Urinary bladder (tissue), 4 donors: ENCODE data around the gene IFIH1. TPM values are rescaled to one million over a fixed set of nuclear protein-coding genes. Genes with fewer than 3 reads are reported as not detected.

Source experiments
- DNase-seq: peaks from one replicate; pipeline ENCODE4 v3.0.0-alpha.2; 2015; ENCODE audit errors: extremely low spot score
- H3K27ac ChIP-seq: one replicate; pipeline ENCODE4 v1.5.1; 2013; ENCODE audit warnings: low read depth, mild to moderate bottlenecking, moderate library complexity
- H3K36me3 ChIP-seq: one replicate; pipeline ENCODE4 v1.6.1; 2013; ENCODE audit warnings: mild to moderate bottlenecking, moderate library complexity; ENCODE audit not compliant: insufficient read depth
- H3K4me1 ChIP-seq: one replicate; pipeline ENCODE4 v1.6.1; 2013; ENCODE audit warnings: mild to moderate bottlenecking, moderate library complexity; ENCODE audit not compliant: insufficient read depth
- H3K4me3 ChIP-seq: one replicate; pipeline ENCODE4 v1.5.1; 2013; ENCODE audit warnings: low read depth, low read length
- WGBS: extraction: QIAGEN DNeasy Blood & Tissue Kit; methylation state at CpG from one replicate; pipeline ENCODE4 v1.1.7; 2013; 5-methylcytosine and 5-hydroxymethylcytosine counted together
- polyA plus RNA-seq: library from polyadenylated mRNA; stranded (reverse); fragments of 200-250 nt; gene quantifications from one replicate; pipeline ENCODE4 v1.2.3, GENCODE V29; 2013
- total RNA-seq: library from RNA; depleted of rRNA; stranded (reverse); fragments of >200 nt; gene quantifications from one replicate; pipeline ENCODE4 v1.2.3, GENCODE V29; 2014
- donor health status: healthy with polysubstance abuse.
- donor health status: healthy.

The IFIH1 gene
- total and polyA plus RNA-seq, 2 donors = 7.9 to 14.7 TPM

- no peak for DNase-seq
- 36% methylated on average over 5 of the region's 5 CpGs for WGBS
- no peak overlapping the region for H3K27ac ChIP-seq
- H3K4me3 ChIP-seq = peak overlapping the region; percentile 7
- no peaks in the 10 kb centered on the region for H3K4me1 ChIP-seq
- H3K36me3 ChIP-seq = no peaks in the 10 kb centered on the region
Observed at GRCh38 chr2:162242586-162243280, 75.8 kb downstream of the IFIH1 start.

DNA sequence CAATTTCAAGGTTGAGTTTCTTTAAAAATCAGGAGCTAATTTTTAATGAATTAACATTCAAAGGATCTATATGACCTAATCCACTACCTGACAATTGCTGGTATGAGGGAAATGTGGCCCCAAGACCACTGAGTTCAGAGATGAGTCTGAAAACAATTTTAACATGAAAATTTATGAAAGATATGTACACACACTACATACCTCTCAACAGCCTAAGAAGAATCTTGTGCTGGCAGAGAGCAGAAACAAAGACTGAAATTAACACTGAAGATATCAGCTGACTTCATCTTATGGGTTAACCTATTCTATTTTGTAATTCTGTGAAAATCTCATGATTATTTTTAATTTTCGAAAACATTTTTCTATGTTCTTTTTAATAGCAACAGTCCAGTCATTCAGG, 76.9 kb downstream of the IFIH1 start:
- WGBS = 94% methylated on average over 1 of the region's 1 CpG
- no peaks in the 10 kb centered on the region for H3K36me3 ChIP-seq
- H3K4me3 ChIP-seq = no peak overlapping the region
- no peak for DNase-seq
- no peak overlapping the region for H3K27ac ChIP-seq
- no peaks in the 10 kb centered on the region for H3K4me1 ChIP-seq

- no peak for DNase-seq
- Histone ChIP-seq H3K36me3 (no peaks in the 10 kb centered on the region), H3K27ac (no peak overlapping the region), H3K4me3 (no peak overlapping the region), H3K4me1 (no peaks in the 10 kb centered on the region)
- 98% methylated on average over 38 of the region's 38 CpGs for WGBS
Observed at GRCh38 chr2:162234620-162235462, 83.6 kb downstream of the IFIH1 start.

- Histone ChIP-seq H3K27ac (no peak overlapping the region), H3K4me3 (no peak overlapping the region), H3K36me3 (no peaks in the 10 kb centered on the region), H3K4me1 (no peaks in the 10 kb centered on the region)
- WGBS = 62% methylated on average over 1 of the region's 1 CpG
- no peak for DNase-seq
Observed at GRCh38 chr2:162233197-162233596, 85.3 kb downstream of the IFIH1 start.

DNA sequence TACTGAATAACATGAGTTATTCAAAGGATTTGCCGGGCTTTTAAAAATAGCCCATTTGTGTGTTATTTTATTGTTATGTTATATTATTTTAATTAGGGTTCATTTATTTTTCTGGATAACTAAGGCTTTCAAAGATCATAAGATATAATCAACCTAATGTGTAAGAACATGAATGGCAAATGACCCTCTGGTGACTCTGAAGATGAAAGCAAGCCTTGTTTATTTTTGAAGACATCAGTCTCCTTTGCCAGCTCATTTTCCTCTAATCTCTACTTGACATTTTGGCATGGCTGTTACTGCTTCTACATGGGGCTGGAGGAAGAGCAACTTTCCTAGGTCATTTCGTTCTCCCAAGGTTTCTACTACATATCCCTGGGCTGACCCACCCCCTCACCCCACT, 85.8 kb downstream of the IFIH1 start:
- no peak overlapping the region for H3K4me3 ChIP-seq
- 66% methylated on average over 2 of the region's 2 CpGs for WGBS
- no peaks in the 10 kb centered on the region for H3K4me1 ChIP-seq
- no peak for DNase-seq
- H3K27ac ChIP-seq = no peak overlapping the region
- H3K36me3 ChIP-seq = no peaks in the 10 kb centered on the region

- no peaks in the 10 kb centered on the region for H3K4me1 ChIP-seq
- no peak overlapping the region for H3K27ac ChIP-seq
- no peak overlapping the region for H3K4me3 ChIP-seq
- H3K36me3 ChIP-seq = no peaks in the 10 kb centered on the region
- DNase-seq = no peak
- 74% methylated on average over 2 of the region's 2 CpGs for WGBS
Observed at GRCh38 chr2:162232027-162232426, 86.5 kb downstream of the IFIH1 start.

DNA sequence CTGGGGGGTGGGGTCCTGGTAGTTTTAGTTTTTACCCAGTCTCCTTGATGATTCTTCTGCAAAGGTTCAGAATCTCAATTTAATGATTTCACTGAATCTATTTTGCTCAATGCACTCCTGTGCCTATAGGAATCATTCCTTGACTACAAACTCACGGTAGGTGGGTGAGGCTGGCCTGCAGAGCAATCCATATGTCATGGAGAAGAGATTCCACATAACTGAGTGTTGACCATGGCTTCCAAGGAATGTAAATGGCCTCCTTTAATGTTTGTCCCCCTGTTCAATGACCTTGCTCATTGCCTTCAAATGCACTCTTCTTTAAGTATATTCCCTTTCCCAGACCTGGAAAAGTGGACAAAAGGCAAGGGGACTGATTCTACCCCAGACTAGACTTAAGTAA, 87.7 kb downstream of the IFIH1 start:
- DNase-seq = no peak
- 90% methylated on average over 1 of the region's 1 CpG for WGBS
- H3K27ac ChIP-seq = no peak overlapping the region

GRCh38 chr2:162226836-162227235, 91.6 kb downstream of the IFIH1 start:
- Histone ChIP-seq H3K4me1 (no peaks in the 10 kb centered on the region), H3K27ac (no peak overlapping the region), H3K36me3 (no peaks in the 10 kb centered on the region), H3K4me3 (no peak overlapping the region)
- DNase-seq = no peak

More for the DNA sequence above, 87.7 kb downstream of the IFIH1 start:
- H3K36me3 ChIP-seq = no peaks in the 10 kb centered on the region
- H3K4me3 ChIP-seq = no peak overlapping the region
- no peaks in the 10 kb centered on the region for H3K4me1 ChIP-seq

GRCh38 chr2:162221064-162221463, 97.4 kb downstream of the IFIH1 start:
- no peak overlapping the region for H3K4me3 ChIP-seq
- no peaks in the 10 kb centered on the region for H3K36me3 ChIP-seq
- no peaks in the 10 kb centered on the region for H3K4me1 ChIP-seq
- no peak for DNase-seq
- H3K27ac ChIP-seq = no peak overlapping the region
- 55% methylated on average over 11 of the region's 11 CpGs for WGBS

DNA sequence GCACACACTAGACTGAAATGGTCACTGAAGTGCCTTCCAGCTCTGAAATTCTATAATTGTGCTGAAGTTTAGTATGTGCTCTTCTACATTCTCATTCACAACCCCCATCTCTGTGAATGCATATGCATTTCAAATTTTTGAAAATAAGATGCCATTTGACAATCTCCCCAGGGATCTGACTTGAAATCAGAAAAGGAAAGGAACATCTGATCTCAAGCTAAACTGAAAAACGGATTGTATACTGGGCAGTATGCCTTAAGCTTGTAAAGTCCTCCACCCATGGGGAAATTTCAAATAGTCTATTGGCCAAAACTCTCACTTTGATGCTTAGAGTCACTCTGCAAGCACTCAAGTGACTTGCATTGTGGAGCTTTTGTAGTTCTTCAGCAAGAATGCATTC, 98.1 kb downstream of the IFIH1 start:
- WGBS = 37% methylated on average over 1 of the region's 1 CpG
- H3K27ac ChIP-seq = no peak overlapping the region

DNA sequence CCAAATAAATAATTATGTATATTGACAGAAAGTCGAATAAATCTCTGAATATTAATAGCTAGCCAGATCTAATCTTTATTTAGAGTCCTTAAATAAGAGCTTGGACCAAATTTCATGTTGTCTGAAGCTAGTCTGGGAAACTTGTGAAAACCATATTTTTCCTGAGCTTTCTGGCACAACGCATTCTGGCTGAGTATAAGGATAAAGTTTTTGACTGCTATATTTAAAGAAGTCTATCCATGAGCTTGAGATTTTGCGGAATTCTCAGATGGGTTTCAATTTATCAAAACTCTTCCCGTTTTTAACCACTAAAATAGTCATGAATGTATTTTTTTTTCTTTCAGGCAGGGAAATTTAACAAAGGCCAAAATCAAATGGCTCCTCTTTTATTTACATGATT, 99.1 kb downstream of the IFIH1 start:
- H3K36me3 ChIP-seq = no peaks in the 10 kb centered on the region
- DNase-seq = no peak
- 73% methylated on average over 4 of the region's 4 CpGs for WGBS
- no peaks in the 10 kb centered on the region for H3K4me1 ChIP-seq
- no peak overlapping the region for H3K4me3 ChIP-seq
- H3K27ac ChIP-seq = no peak overlapping the region

More for the DNA sequence above, 98.1 kb downstream of the IFIH1 start:
- no peaks in the 10 kb centered on the region for H3K4me1 ChIP-seq
- no peak overlapping the region for H3K4me3 ChIP-seq
- H3K36me3 ChIP-seq = no peaks in the 10 kb centered on the region
- DNase-seq = no peak

GRCh38 chr2:162217598-162217997, 100.9 kb downstream of the IFIH1 start:
- no peak for DNase-seq
- WGBS = 83% methylated on average over 1 of the region's 1 CpG
- no peaks in the 10 kb centered on the region for H3K36me3 ChIP-seq
- H3K27ac ChIP-seq = no peak overlapping the region
- no peak overlapping the region for H3K4me3 ChIP-seq
- no peaks in the 10 kb centered on the region for H3K4me1 ChIP-seq
